Fibroblast of lung (primary cell): ENCODE measurements around the gene DNAJC10.

Experiments
- EZH2 ChIP-seq: IDR thresholded peaks from 2 replicates; pipeline ENCODE4 v1.5.1; 2012; ENCODE audit warnings: low read length, control low read depth, mild to moderate bottlenecking; ENCODE audit errors: missing control alignments
- TF ChIP-seq, protein P1 (sequence below), 2 donors: IDR thresholded peaks in 1 of 2; conservative IDR thresholded peaks in 1 of 2; 1 replicate in 1 of 2; 2 replicates in 1 of 2; pipeline ENCODE4 v1.5.1; 2011 to 2012; ENCODE audit warnings: low read length in 2 of 2, control low read depth in 1 of 2, inconsistent platforms in 1 of 2, low read depth in 1 of 2, mild to moderate bottlenecking in 1 of 2

DNA sequence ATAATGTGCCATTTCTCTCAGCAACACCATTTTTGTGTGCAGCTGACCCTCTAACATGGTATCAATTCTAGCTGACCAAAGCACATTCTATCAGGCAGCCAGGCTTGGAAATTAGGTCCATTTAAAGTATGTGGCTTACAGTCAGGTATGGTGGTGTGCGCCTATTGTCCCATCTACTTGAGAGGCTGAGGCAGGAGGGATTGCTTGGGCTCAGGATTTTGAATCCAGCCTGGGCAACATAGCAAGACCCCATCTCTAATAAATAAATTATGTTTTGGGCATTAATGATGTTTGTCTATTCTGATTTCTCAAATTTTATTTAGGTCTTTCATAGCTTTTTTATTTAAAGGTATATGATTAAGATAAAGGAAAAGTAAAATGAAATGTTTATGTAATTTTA, 63.3 kb downstream of the DNAJC10 start:
- TF ChIP-seq, protein P1, sequence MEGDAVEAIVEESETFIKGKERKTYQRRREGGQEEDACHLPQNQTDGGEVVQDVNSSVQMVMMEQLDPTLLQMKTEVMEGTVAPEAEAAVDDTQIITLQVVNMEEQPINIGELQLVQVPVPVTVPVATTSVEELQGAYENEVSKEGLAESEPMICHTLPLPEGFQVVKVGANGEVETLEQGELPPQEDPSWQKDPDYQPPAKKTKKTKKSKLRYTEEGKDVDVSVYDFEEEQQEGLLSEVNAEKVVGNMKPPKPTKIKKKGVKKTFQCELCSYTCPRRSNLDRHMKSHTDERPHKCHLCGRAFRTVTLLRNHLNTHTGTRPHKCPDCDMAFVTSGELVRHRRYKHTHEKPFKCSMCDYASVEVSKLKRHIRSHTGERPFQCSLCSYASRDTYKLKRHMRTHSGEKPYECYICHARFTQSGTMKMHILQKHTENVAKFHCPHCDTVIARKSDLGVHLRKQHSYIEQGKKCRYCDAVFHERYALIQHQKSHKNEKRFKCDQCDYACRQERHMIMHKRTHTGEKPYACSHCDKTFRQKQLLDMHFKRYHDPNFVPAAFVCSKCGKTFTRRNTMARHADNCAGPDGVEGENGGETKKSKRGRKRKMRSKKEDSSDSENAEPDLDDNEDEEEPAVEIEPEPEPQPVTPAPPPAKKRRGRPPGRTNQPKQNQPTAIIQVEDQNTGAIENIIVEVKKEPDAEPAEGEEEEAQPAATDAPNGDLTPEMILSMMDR (conservative IDR thresholded peaks at IDR 0.05 in 1 of 2, IDR thresholded peaks at IDR 0.05 in 1 of 2; ENCODE audit: low read depth in 1 of 2, low read length in 2 of 2): no peak
- no peak for TF ChIP-seq EZH2
